ENCODE data around the gene PLXNA2. TPM values are rescaled to one million over a fixed set of nuclear protein-coding genes. Genes with fewer than 3 reads are reported as not detected.

Gene PLXNA2
- total and polyA plus RNA-seq, 2 of the 13 experiments (the other 11 are each of a cell fraction or from before 2014, with no cell fraction given) = 1.1 to 2.1 TPM

DNA sequence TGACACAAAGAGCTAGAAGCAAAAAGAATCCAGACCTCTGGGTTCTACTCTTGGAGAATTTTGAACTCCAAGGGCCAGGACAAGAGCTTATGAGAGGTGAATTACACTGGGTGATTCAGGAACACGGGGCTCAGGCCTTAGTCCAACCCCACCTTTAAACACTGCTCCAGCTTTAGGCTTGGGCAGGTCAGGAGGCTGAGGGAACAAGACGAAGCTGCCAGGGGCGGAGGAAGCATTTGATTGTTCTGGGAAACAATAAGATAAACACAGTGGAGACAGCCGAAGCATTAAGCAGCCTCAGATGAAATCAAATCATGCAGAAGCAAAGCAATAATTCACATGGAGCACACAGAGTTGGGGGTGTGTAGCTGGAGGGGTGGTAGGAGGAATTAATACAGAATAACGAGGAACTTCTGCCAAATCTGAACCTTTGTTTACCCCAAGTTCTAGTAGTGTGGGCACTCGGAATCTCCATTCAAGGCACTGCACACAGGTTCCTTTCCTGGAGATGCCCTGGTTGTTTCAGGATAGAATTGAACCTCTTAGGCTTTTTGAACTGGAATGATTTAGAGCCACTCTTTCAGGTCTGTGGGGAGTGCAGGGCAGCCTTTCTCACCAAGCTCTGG, 93.2 kb downstream of the PLXNA2 start (continued):
- TF ChIP-seq KIAA2018 (CRISPR knock-in tag; IDR thresholded peaks at IDR 0.05; ENCODE audit: borderline replicate concordance) = no peak
- no peak for TF ChIP-seq ZNF30 (CRISPR knock-in tag; IDR thresholded peaks at IDR 0.05)
- TF ChIP-seq BORCS8-MEF2B (CRISPR knock-in tag; IDR thresholded peaks at IDR 0.05) = no peak
- TF ChIP-seq MIER3 (CRISPR knock-in tag; IDR thresholded peaks at IDR 0.05; ENCODE audit: borderline replicate concordance) = no peak
- no peak for TF ChIP-seq SKI (IDR thresholded peaks at IDR 0.05; ENCODE audit: partially characterized antibody)
- no peak for TF ChIP-seq PTBP1 (IDR thresholded peaks at IDR 0.05; ENCODE audit: low read depth, low read length, poor library complexity, severe bottlenecking)
- TF ChIP-seq AGO1 (IDR thresholded peaks at IDR 0.05; ENCODE audit: low read depth, low read length, poor library complexity, severe bottlenecking) = no peak

Measured in HepG2 (cell line).